Common myeloid progenitor, CD34-positive (primary cell): ENCODE measurements around the gene MBNL1.

Source experiments
- CTCF ChIA-PET: fragments of 350-600 bp; sonication (Branson Sonifier 250); formaldehyde crosslinking; loops from one replicate; lab custom pipeline; 2021; ENCODE audit warnings: antibody characterized with exemption; lab: Charles Lee
- POLR2A ChIA-PET: fragments of 350-600 bp; sonication (Branson Sonifier 250); formaldehyde crosslinking; loops from one replicate; lab custom pipeline; 2021; ENCODE audit warnings: antibody characterized with exemption; lab: Charles Lee
- DNase-seq, 3 donors: peaks; one replicate each; pipeline versions ENCODE4 v3.0.0 to v3.0.0-alpha.2; 2013
- H3K27ac ChIP-seq, 2 experiments: 1 replicate in 1 of 2; 2 replicates in 1 of 2; pipeline ENCODE4 v1.7.0; 2013; ENCODE audit warnings: inconsistent platforms in 2 of 2, low read length in 2 of 2, mild to moderate bottlenecking in 2 of 2, low read depth in 1 of 2, moderate library complexity in 1 of 2; ENCODE audit not compliant: severe bottlenecking in 2 of 2, insufficient read depth in 1 of 2, poor library complexity in 1 of 2
- H3K27me3 ChIP-seq, 5 experiments: replicated peaks in 2 of 5; 1 replicate in 3 of 5; 2 replicates in 2 of 5; pipeline versions ENCODE4 v1.6.1 to v1.7.0; 2013; ENCODE audit warnings: low read length in 4 of 5, mild to moderate bottlenecking in 2 of 5, moderate library complexity in 2 of 5, inconsistent platforms in 1 of 5; ENCODE audit not compliant: insufficient read depth in 5 of 5, control insufficient read depth in 4 of 5
- H3K36me3 ChIP-seq, 4 experiments: 1 replicate in 2 of 4; 2 replicates in 2 of 4; pipeline versions ENCODE4 v1.6.1 to v1.7.0; 2013; ENCODE audit warnings: low read length in 3 of 4, control low read depth in 1 of 4, mild to moderate bottlenecking in 1 of 4; ENCODE audit not compliant: control insufficient read depth in 4 of 4, insufficient read depth in 4 of 4
- H3K4me1 ChIP-seq, 4 experiments: 1 replicate in 3 of 4; 2 replicates in 1 of 4; pipeline versions ENCODE4 v1.6.1 to v1.7.1; 2013; ENCODE audit warnings: low read length in 3 of 4, mild to moderate bottlenecking in 3 of 4, control low read depth in 1 of 4, inconsistent platforms in 1 of 4, moderate library complexity in 1 of 4; ENCODE audit not compliant: control insufficient read depth in 4 of 4, insufficient read depth in 4 of 4; ENCODE audit errors: control extremely low read depth in 1 of 4
- H3K4me3 ChIP-seq, 7 experiments: 1 replicate in 4 of 7; 2 replicates in 3 of 7; pipeline versions ENCODE4 v1.5.1 to v1.7.0; 2013; ENCODE audit warnings: mild to moderate bottlenecking in 7 of 7, low read length in 6 of 7, moderate library complexity in 6 of 7, inconsistent platforms in 2 of 7, low read depth in 2 of 7, control low read depth in 1 of 7; ENCODE audit not compliant: insufficient read depth in 4 of 7, control insufficient read depth in 1 of 7; ENCODE audit errors: extremely low read depth in 1 of 7
- H3K9me3 ChIP-seq, 5 experiments: 1 replicate in 4 of 5; 2 replicates in 1 of 5; pipeline versions ENCODE4 v1.6.1 to v1.7.1; 2013; ENCODE audit warnings: low read length in 4 of 5, mild to moderate bottlenecking in 2 of 5, inconsistent platforms in 1 of 5, low read depth in 1 of 5, moderate library complexity in 1 of 5; ENCODE audit not compliant: control insufficient read depth in 4 of 5, insufficient read depth in 2 of 5; ENCODE audit errors: control extremely low read depth in 1 of 5
- WGBS: methylation state at CpG from one replicate; pipeline ENCODE4 v1.1.5; 2013; ENCODE audit not compliant: insufficient coverage; 5-methylcytosine and 5-hydroxymethylcytosine counted together

MBNL1 gene

GRCh38 chr3:152291238-152291637 lies 22.5 kb downstream of the MBNL1 start:
- Histone ChIP-seq H3K4me3 (peak overlapping the region in 2 of 7 experiments; percentile 1 to 34), H3K4me1 (peaks cover 39 to 81% (median 53%) of the 10 kb centered on the region in 4 experiments), H3K27me3 (no peaks in the 10 kb centered on the region), H3K36me3 (peaks cover 0 to 5% (median 2%) of the 10 kb centered on the region in 4 experiments), H3K27ac (no peak overlapping the region), H3K9me3 (no peaks in the 10 kb centered on the region)
- ChIA-PET CTCF (interaction anchor here (0.7 to 2.7 kb wide), 5 partner anchors 10 to 113 kb away, joined by 3 to 14 read pairs (median 5); no protein-coding TSS in a partner anchor), POLR2A (no interaction called here)
- peak in 1 of 3 donors; percentile 38 for DNase-seq
- no CpG with 5 or more reads among the region's 5 CpGs for WGBS

- Histone ChIP-seq H3K4me1 (peaks cover 39 to 83% (median 56%) of the 10 kb centered on the region in 4 experiments), H3K27me3 (no peaks in the 10 kb centered on the region), H3K9me3 (no peaks in the 10 kb centered on the region), H3K36me3 (peaks cover 0 to 5% (median 2%) of the 10 kb centered on the region in 4 experiments), H3K4me3 (peak overlapping the region in 2 of 7 experiments; percentile 1 to 34), H3K27ac (no peak overlapping the region)
- 71% methylated on average over 4 of the region's 4 CpGs for WGBS
- ChIA-PET POLR2A (no interaction called here), CTCF (interaction anchor here (0.6 to 2.7 kb wide), 9 partner anchors 9 to 123 kb away, joined by 3 to 14 read pairs (median 4); no protein-coding TSS in a partner anchor)
- no peak for DNase-seq
Observed at GRCh38 chr3:152291649-152292066, 22.9 kb downstream of the MBNL1 start.

GRCh38 chr3:152292366-152292765 lies 23.6 kb downstream of the MBNL1 start:
- Histone ChIP-seq H3K4me1 (peaks cover 39 to 83% (median 56%) of the 10 kb centered on the region in 4 experiments), H3K36me3 (peaks cover 0 to 9% (median 2%) of the 10 kb centered on the region in 4 experiments), H3K9me3 (no peaks in the 10 kb centered on the region), H3K4me3 (peak overlapping the region in 1 of 7 experiments; percentile 56), H3K27me3 (no peaks in the 10 kb centered on the region), H3K27ac (peak overlapping the region in 1 of 2 experiments; percentile 80)
- DNase-seq: peak in 1 of 3 donors; percentile 34
- WGBS: 57% methylated on average over 3 of the region's 3 CpGs
- POLR2A ChIA-PET: no interaction called here
- CTCF ChIA-PET: interaction anchor here (0.7 to 2.6 kb wide), 5 partner anchors 8 to 116 kb away, joined by 3 to 14 read pairs (median 4); no protein-coding TSS in a partner anchor

GRCh38 chr3:152293347-152294006 lies 24.7 kb downstream of the MBNL1 start:
- ChIA-PET CTCF (no interaction called here), POLR2A (no interaction called here)
- no CpG with 5 or more reads among the region's 1 CpG for WGBS
- Histone ChIP-seq H3K9me3 (no peaks in the 10 kb centered on the region), H3K4me3 (peak overlapping the region in 5 of 7 experiments; percentile 16 to 56 (median 30)), H3K4me1 (peaks cover 40 to 81% (median 56%) of the 10 kb centered on the region in 4 experiments), H3K27me3 (no peaks in the 10 kb centered on the region), H3K27ac (peak overlapping the region; percentile 22 to 80), H3K36me3 (peaks cover 0 to 9% (median 3%) of the 10 kb centered on the region in 4 experiments)
- peak in 2 of 3 donors; percentile 52 to 68 for DNase-seq

- H3K9me3 ChIP-seq: no peaks in the 10 kb centered on the region
- WGBS: 92% methylated on average over 1 of the region's 1 CpG
- peaks cover 8 to 24% (median 14%) of the 10 kb centered on the region in 4 experiments for H3K36me3 ChIP-seq
- DNase-seq: no peak
- ChIA-PET CTCF (interaction anchor here (1.0 to 2.2 kb wide), 4 partner anchors 10 to 51 kb away, joined by 3 to 6 read pairs (median 3); no protein-coding TSS in a partner anchor), POLR2A (no interaction called here)
- peaks cover 41 to 81% (median 63%) of the 10 kb centered on the region in 4 experiments for H3K4me1 ChIP-seq
- no peaks in the 10 kb centered on the region for H3K27me3 ChIP-seq
- H3K27ac ChIP-seq: no peak overlapping the region
- H3K4me3 ChIP-seq: peak overlapping the region in 1 of 7 experiments; percentile 44
Observed at GRCh38 chr3:152295344-152295743, 26.6 kb downstream of the MBNL1 start.

GRCh38 chr3:152295806-152296205 lies 27.1 kb downstream of the MBNL1 start:
- 40% methylated on average over 1 of the region's 1 CpG for WGBS
- no peak for DNase-seq
- CTCF ChIA-PET: interaction anchor here (1.0 to 2.4 kb wide), 4 partner anchors 9 to 52 kb away, joined by 3 to 6 read pairs (median 4); no protein-coding TSS in a partner anchor
- Histone ChIP-seq H3K4me3 (peak overlapping the region in 2 of 7 experiments; percentile 23 to 44), H3K27ac (no peak overlapping the region), H3K4me1 (peaks cover 37 to 81% (median 63%) of the 10 kb centered on the region in 4 experiments), H3K9me3 (no peaks in the 10 kb centered on the region), H3K27me3 (no peaks in the 10 kb centered on the region), H3K36me3 (peaks cover 11 to 29% (median 16%) of the 10 kb centered on the region in 4 experiments)
- POLR2A ChIA-PET: no interaction called here
